WTC11 (cell line): ENCODE results near the gene RUFY3. TPM values are rescaled to one million over a fixed set of nuclear protein-coding genes. Genes with fewer than 3 reads are reported as not detected.
"Not testable (repeated sequence)": the region's sequence is repeated elsewhere in the genome, so short reads cannot be mapped to it uniquely, and the experiment has no call there.

Source experiments
- ATAC-seq: fragments of 200-7000 bp; cut with Tn5 transposase; 2 replicates; pipeline ENCODE4 v1.10.0; 2021; ENCODE audit warnings: mild to moderate bottlenecking, moderate library complexity
- CTCF ChIA-PET: fragments of 300-600 bp; sonication (Branson Sonifier 250); formaldehyde crosslinking; loops from one replicate; lab custom pipeline; 2021; ENCODE audit warnings: antibody characterized with exemption; lab: Charles Lee
- POLR2A ChIA-PET: fragments of 350-600 bp; sonication (Branson Sonifier 250); formaldehyde crosslinking; loops from one replicate; lab custom pipeline; 2021; ENCODE audit warnings: antibody characterized with exemption; lab: Charles Lee
- DNase-seq: peaks from one replicate; pipeline ENCODE4 v3.0.0; 2021; ENCODE audit warnings: low spot score
- H3K27ac Mint-ChIP-seq: 2 replicates; pipeline ENCODE4 v1.8.0; 2021; ENCODE audit warnings: mixed read lengths
- H3K27me3 Mint-ChIP-seq: 2 replicates; pipeline ENCODE4 v1.8.0; 2021; ENCODE audit warnings: low read depth, mild to moderate bottlenecking, moderate library complexity, mixed read lengths
- H3K36me3 Mint-ChIP-seq: 2 replicates; pipeline ENCODE4 v1.8.0; 2021; ENCODE audit warnings: mixed read lengths
- H3K4me1 Mint-ChIP-seq: 2 replicates; pipeline ENCODE4 v1.8.0; 2022; ENCODE audit warnings: mixed read lengths
- H3K4me3 Mint-ChIP-seq: 2 replicates; pipeline ENCODE4 v1.8.0; 2021; ENCODE audit warnings: mild to moderate bottlenecking, moderate library complexity, mixed read lengths
- H3K9me3 Mint-ChIP-seq: 2 replicates; pipeline ENCODE4 v1.8.0; 2021; ENCODE audit warnings: mixed read lengths
- ATF3 ChIP-seq: sonication (generic); formaldehyde crosslinking; conservative IDR thresholded peaks from 2 replicates; pipeline ENCODE4 v1.8.1; 2022; ENCODE audit warnings: mild to moderate bottlenecking, missing genetic modification reagents
- E2F5 ChIP-seq: sonication (generic); formaldehyde crosslinking; IDR thresholded peaks from 2 replicates; pipeline ENCODE4 v1.8.1; 2022; ENCODE audit warnings: mild to moderate bottlenecking, moderate library complexity, missing genetic modification reagents
- FOXK1 ChIP-seq: sonication (generic); formaldehyde crosslinking; IDR thresholded peaks from 2 replicates; pipeline ENCODE4 v1.8.0; 2022; ENCODE audit warnings: mild to moderate bottlenecking, moderate library complexity, missing genetic modification reagents
- IRF2 ChIP-seq: sonication (generic); formaldehyde crosslinking; IDR thresholded peaks from 2 replicates; pipeline ENCODE4 v1.8.0; 2022; ENCODE audit warnings: low read depth, missing genetic modification reagents, borderline replicate concordance
- JUN ChIP-seq: sonication (generic); formaldehyde crosslinking; IDR thresholded peaks from 2 replicates; pipeline ENCODE4 v1.8.0; 2023; ENCODE audit warnings: mild to moderate bottlenecking, missing genetic modification reagents
- NR1H2 ChIP-seq: sonication (generic); formaldehyde crosslinking; IDR thresholded peaks from 2 replicates; pipeline ENCODE4 v1.9.0; 2021; ENCODE audit warnings: mild to moderate bottlenecking, moderate library complexity, missing genetic modification reagents
- PRDM15 ChIP-seq: sonication (generic); formaldehyde crosslinking; IDR thresholded peaks from 2 replicates; pipeline ENCODE4 v1.8.0; 2022; ENCODE audit warnings: missing genetic modification reagents
- STAT6 ChIP-seq: sonication (generic); formaldehyde crosslinking; conservative IDR thresholded peaks from 2 replicates; pipeline ENCODE4 v1.8.1; 2023; ENCODE audit warnings: mild to moderate bottlenecking, low read depth, missing genetic modification reagents, moderate library complexity
- USF1 ChIP-seq: sonication (generic); formaldehyde crosslinking; IDR thresholded peaks from 2 replicates; pipeline ENCODE4 v1.8.0; 2022; ENCODE audit warnings: mild to moderate bottlenecking, missing genetic modification reagents
- ZNF121 ChIP-seq: sonication (generic); formaldehyde crosslinking; IDR thresholded peaks from 2 replicates; pipeline ENCODE4 v1.8.0; 2023; ENCODE audit warnings: missing genetic modification reagents
- ZNF138 ChIP-seq: sonication (generic); formaldehyde crosslinking; conservative IDR thresholded peaks from 2 replicates; pipeline ENCODE4 v1.8.1; 2022; ENCODE audit warnings: mild to moderate bottlenecking, moderate library complexity, missing genetic modification reagents
- ZNF532 ChIP-seq: fragments of 250-450 bp; sonication (Bioruptor Pico); IDR thresholded peaks from 2 replicates; pipeline ENCODE4 v1.9.0; 2021; ENCODE audit warnings: mild to moderate bottlenecking, borderline replicate concordance
- total RNA-seq: library from RNA; stranded (reverse); gene quantifications from 3 replicates; pipeline ENCODE4 v1.2.3, GENCODE V29; 2021

The RUFY3 gene
- total RNA-seq, 1 experiment from 2014 or later, result 49.0 TPM

- TF ChIP-seq ZNF532 (CRISPR knock-in tag), result no peak
- no peak for TF ChIP-seq ZNF138
- no peak for TF ChIP-seq E2F5
Observed at GRCh38 chr4:70768301-70768948, 46.7 kb downstream of the RUFY3 start (continued).

- CTCF ChIA-PET, H3K9me3 Mint-ChIP-seq, ATAC-seq, H3K4me3 Mint-ChIP-seq, POLR2A ChIA-PET, H3K27ac Mint-ChIP-seq, H3K27me3 Mint-ChIP-seq, H3K4me1 Mint-ChIP-seq, DNase-seq: not testable (repeated sequence)
- H3K36me3 Mint-ChIP-seq, result peaks cover 22% of the 10 kb centered on the region
Observed at GRCh38 chr4:70769396-70769795, 47.6 kb downstream of the RUFY3 start.

GRCh38 chr4:70772929-70773555 lies 51.3 kb downstream of the RUFY3 start:
- no peak for ATAC-seq
- CTCF ChIA-PET, result no interaction called here
- Mint-ChIP-seq H3K27ac (no peak overlapping the region), H3K4me1 (no peaks in the 10 kb centered on the region), H3K36me3 (peaks cover 10% of the 10 kb centered on the region), H3K9me3 (no peaks in the 10 kb centered on the region), H3K27me3 (no peaks in the 10 kb centered on the region), H3K4me3 (no peak overlapping the region)
- DNase-seq, result no peak
- POLR2A ChIA-PET, result no interaction called here
- TF ChIP-seq JUN (CRISPR knock-in tag) (no peak), NR1H2 (CRISPR knock-in tag) (no peak), PRDM15 (CRISPR knock-in tag) (no peak), ZNF121 (CRISPR knock-in tag) (no peak), STAT6 (CRISPR knock-in tag) (no peak), ZNF532 (CRISPR knock-in tag) (no peak), USF1 (CRISPR knock-in tag) (no peak), IRF2 (CRISPR knock-in tag) (no peak), FOXK1 (CRISPR knock-in tag) (no peak), ATF3 (CRISPR knock-in tag) (no peak)
